ENCODE data around the gene BHLHE23. TPM values are rescaled to one million over a fixed set of nuclear protein-coding genes. Genes with fewer than 3 reads are reported as not detected.

The BHLHE23 gene
- total and polyA plus RNA-seq, 11 donors = not detected

DNA sequence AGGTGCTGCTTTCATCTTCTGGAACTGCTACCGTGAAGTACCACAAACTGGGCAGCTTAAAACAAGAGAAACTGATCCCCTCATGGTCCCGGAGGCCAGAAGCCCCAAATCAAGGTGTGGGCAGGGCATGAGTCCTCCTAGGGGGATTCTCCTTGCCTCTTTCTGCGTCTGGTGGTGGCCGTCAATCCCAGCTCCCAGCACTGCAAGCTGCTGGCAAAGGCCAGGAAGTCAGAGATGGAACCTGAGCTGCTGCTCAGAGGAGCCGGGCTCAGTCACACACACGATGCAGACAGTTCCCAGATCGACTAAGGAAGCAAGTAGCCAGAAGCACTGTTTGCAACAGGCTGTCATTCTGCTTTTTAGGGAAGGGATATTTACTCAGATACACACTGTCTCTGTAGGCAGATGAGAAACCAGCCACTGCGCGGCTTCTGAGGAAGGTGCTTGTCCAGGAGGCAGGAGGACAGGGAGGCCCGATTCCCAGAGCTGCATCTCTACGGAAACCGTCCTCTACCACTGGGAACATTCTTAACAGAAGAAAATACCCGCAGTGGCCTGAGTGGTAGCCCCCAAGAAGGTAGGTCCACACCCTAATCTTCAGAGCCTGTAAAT is 15.5 kb downstream of the BHLHE23 start:
- H3K27me3 ChIP-seq = peaks cover 0 to 60% (median 5%) of the 10 kb centered on the region in 9 donors
- peaks cover 0 to 4% (median 0%) of the 10 kb centered on the region in 12 donors for H3K4me1 ChIP-seq
- no peak for ATAC-seq
- no peaks in the 10 kb centered on the region for H3K36me3 ChIP-seq
- H3K4me3 ChIP-seq = no peak overlapping the region
- no peak for DNase-seq
- WGBS, 4 donors = 68 to 92% (median 71%) methylated on average over 6 to 13 of the region's 13 CpGs
- intact Hi-C loops (cut with DNase I) = loop anchor here in 1 of 10 donors (10.0 kb wide), 1 partner anchor 327 kb away; no protein-coding TSS in a partner anchor
- TF ChIP-seq, protein P1, sequence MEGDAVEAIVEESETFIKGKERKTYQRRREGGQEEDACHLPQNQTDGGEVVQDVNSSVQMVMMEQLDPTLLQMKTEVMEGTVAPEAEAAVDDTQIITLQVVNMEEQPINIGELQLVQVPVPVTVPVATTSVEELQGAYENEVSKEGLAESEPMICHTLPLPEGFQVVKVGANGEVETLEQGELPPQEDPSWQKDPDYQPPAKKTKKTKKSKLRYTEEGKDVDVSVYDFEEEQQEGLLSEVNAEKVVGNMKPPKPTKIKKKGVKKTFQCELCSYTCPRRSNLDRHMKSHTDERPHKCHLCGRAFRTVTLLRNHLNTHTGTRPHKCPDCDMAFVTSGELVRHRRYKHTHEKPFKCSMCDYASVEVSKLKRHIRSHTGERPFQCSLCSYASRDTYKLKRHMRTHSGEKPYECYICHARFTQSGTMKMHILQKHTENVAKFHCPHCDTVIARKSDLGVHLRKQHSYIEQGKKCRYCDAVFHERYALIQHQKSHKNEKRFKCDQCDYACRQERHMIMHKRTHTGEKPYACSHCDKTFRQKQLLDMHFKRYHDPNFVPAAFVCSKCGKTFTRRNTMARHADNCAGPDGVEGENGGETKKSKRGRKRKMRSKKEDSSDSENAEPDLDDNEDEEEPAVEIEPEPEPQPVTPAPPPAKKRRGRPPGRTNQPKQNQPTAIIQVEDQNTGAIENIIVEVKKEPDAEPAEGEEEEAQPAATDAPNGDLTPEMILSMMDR (IDR thresholded peaks at IDR 0.05) = no peak
- TF ChIP-seq POLR2A (IDR thresholded peaks at IDR 0.05) = no peak
- H3K9me3 ChIP-seq = no peaks in the 10 kb centered on the region
- no peak overlapping the region for H3K27ac ChIP-seq

DNA sequence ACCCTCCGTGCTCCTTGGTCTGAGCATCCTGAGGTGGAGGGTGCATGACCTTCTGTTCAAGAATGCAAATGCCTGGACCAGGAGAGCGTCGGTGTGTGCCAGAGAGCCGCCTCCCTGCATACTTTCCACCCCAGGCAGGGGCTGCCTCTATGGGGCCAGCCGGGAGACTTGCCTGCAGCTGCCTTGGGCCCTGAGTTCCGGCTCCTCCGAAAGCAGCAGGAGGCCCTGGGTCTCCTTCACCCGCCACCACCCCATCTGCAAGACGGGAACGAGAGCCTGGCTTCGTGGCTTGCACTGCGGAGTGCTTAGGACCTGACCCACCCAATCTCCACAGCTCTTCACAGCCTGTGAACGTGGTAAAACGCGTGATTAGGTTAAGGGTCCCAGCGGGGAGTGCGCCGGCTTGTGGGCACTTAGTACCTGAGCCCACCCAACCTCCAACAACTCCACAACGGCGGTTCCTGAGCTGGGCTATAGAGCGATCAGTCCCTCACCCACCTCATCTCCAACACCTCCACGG is 16.4 kb downstream of the BHLHE23 start:
- peaks cover 0 to 57% (median 5%) of the 10 kb centered on the region in 9 donors for H3K27me3 ChIP-seq
- WGBS, 4 donors = 70 to 79% (median 72%) methylated on average over 22 of the region's 22 CpGs
- no peak for TF ChIP-seq POLR2A (IDR thresholded peaks at IDR 0.05)
- TF ChIP-seq, protein P1 (IDR thresholded peaks at IDR 0.05) = no peak
- peaks cover 0 to 4% (median 0%) of the 10 kb centered on the region in 12 donors for H3K4me1 ChIP-seq
- no peaks in the 10 kb centered on the region for H3K9me3 ChIP-seq
- no peak overlapping the region for H3K4me3 ChIP-seq
- ATAC-seq = no peak
- H3K36me3 ChIP-seq = no peaks in the 10 kb centered on the region
- intact Hi-C loops (cut with DNase I) = loop anchor here in 1 of 10 donors (10.0 kb wide), 1 partner anchor 326 kb away; no protein-coding TSS in a partner anchor
- no peak for DNase-seq
- H3K27ac ChIP-seq = no peak overlapping the region

DNA sequence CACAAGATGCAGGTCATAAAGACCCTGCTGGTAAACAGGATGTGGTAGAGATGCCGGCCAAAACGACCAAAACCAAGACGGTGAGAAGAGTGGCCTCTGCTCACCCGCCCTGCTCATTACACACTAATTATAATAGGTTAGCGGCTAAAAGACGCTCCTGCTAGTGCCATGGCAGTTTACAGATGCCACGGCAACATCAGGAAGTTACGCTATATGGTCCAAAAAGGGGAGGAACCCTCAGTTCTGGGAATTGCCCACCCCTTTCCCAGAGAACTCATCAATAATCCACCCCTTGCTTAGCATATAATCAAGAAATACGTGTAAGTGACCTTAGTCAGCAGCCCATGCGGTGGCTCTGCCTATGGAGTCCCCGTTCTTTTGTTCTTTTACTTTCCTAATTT is 17.6 kb downstream of the BHLHE23 start:
- WGBS, 4 donors = 67 to 71% (median 69%) methylated on average over 11 of the region's 11 CpGs
- intact Hi-C loops (cut with DNase I) = no loop called here
- Histone ChIP-seq H3K36me3 (no peaks in the 10 kb centered on the region), H3K27ac (no peak overlapping the region), H3K4me3 (peak overlapping the region in 1 of 12 donors; percentile 38), H3K9me3 (no peaks in the 10 kb centered on the region), H3K27me3 (peaks cover 0 to 54% (median 5%) of the 10 kb centered on the region in 9 donors), H3K4me1 (peaks cover 0 to 4% (median 0%) of the 10 kb centered on the region in 12 donors)
- ATAC-seq (no peak), DNase-seq (no peak)
- TF ChIP-seq, protein P1 (IDR thresholded peaks at IDR 0.05) = no peak
- TF ChIP-seq POLR2A (IDR thresholded peaks at IDR 0.05) = no peak

DNA sequence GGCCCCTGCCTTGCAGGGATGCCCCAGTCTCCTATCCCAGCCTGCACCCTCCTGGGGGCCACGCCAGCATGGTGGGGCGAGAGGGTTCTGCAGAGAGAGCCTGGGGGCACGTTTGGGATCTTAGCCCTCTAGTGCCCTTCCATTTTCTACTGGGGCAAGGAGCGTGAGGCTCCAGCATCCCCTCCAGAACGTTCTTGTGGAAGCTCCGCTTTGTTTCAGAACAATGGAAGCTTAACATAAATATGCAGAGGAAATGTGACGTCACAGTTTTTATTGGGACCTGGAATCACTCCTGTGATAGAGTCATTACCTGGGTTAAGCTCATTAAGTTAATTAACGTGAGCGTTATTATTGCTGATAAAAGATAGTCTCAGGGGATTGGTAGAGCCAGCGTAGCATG is 19.6 kb downstream of the BHLHE23 start:
- intact Hi-C loops (cut with DNase I) = no loop called here
- no peaks in the 10 kb centered on the region for H3K36me3 ChIP-seq
- no peak for ATAC-seq
- H3K27me3 ChIP-seq = peaks cover 2 to 60% (median 9%) of the 10 kb centered on the region in 9 donors
- no peak overlapping the region for H3K27ac ChIP-seq
- DNase-seq = no peak
- H3K4me3 ChIP-seq = no peak overlapping the region
- 41 to 55% (median 47%) methylated on average over 10 of the region's 10 CpGs for WGBS, 4 donors
- peaks cover 0 to 4% (median 0%) of the 10 kb centered on the region in 12 donors for H3K4me1 ChIP-seq
- no peaks in the 10 kb centered on the region for H3K9me3 ChIP-seq
- TF ChIP-seq, protein P1 (IDR thresholded peaks at IDR 0.05) = no peak
- no peak for TF ChIP-seq POLR2A (IDR thresholded peaks at IDR 0.05)

Data from heart left ventricle (tissue), 16 donors.